PFSK-1 (cell line): ENCODE results near the gene FBXL7.

Experiments used
- FOXP2 ChIP-seq: optimal IDR thresholded peaks from 2 replicates; pipeline ENCODE3; 2011; ENCODE audit warnings: borderline replicate concordance, control low read depth, inconsistent platforms; ENCODE audit not compliant: insufficient read depth; ENCODE audit errors: extremely low read length, extremely low read depth
- POLR2AphosphoS5 ChIP-seq: IDR thresholded peaks from 2 replicates; pipeline ENCODE4 v1.6.1; 2012; ENCODE audit warnings: low read depth, mild to moderate bottlenecking, control low read depth, low read length, moderate library complexity
- REST ChIP-seq, 2 experiments: IDR thresholded peaks; 2 replicates each; pipeline versions ENCODE4 v1.6.1 to v1.8.0; 2011 to 2012; ENCODE audit warnings: low read depth in 2 of 2, low read length in 2 of 2, control low read depth in 1 of 2, inconsistent platforms in 1 of 2, mild to moderate bottlenecking in 1 of 2, moderate library complexity in 1 of 2; ENCODE audit not compliant: insufficient read depth in 1 of 2
- SIN3A ChIP-seq: IDR thresholded peaks from 2 replicates; pipeline ENCODE4 v1.6.1; 2012; ENCODE audit warnings: mild to moderate bottlenecking, low read length, moderate library complexity, borderline replicate concordance; ENCODE audit not compliant: insufficient read depth
- TAF1 ChIP-seq: IDR thresholded peaks from 2 replicates; pipeline ENCODE4 v1.6.1; 2012; ENCODE audit warnings: low read length, control low read depth, borderline replicate concordance; ENCODE audit not compliant: insufficient read depth

FBXL7 gene

GRCh38 chr5:15968993-15969392, 469.0 kb downstream of the FBXL7 start:
- TF ChIP-seq REST (IDR thresholded peaks at IDR 0.05; ENCODE audit: insufficient read depth in 1 of 2, low read depth in 2 of 2, low read length in 2 of 2) (no peak), POLR2AphosphoS5 (no peak), TAF1 (no peak), SIN3A (no peak), FOXP2 (no peak)

GRCh38 chr5:15977851-15978250, 477.9 kb downstream of the FBXL7 start:
- TF ChIP-seq SIN3A (no peak), POLR2AphosphoS5 (no peak), TAF1 (no peak), FOXP2 (no peak), REST (IDR thresholded peaks at IDR 0.05; ENCODE audit: insufficient read depth in 1 of 2, low read depth in 2 of 2, low read length in 2 of 2) (no peak)

GRCh38 chr5:15980835-15981234, 480.9 kb downstream of the FBXL7 start:
- TF ChIP-seq FOXP2 (no peak), POLR2AphosphoS5 (no peak), TAF1 (no peak), REST (IDR thresholded peaks at IDR 0.05; ENCODE audit: insufficient read depth in 1 of 2, low read depth in 2 of 2, low read length in 2 of 2) (no peak), SIN3A (no peak)

- no peak for TF ChIP-seq TAF1
- no peak for TF ChIP-seq SIN3A
- no peak for TF ChIP-seq FOXP2
- TF ChIP-seq REST (IDR thresholded peaks at IDR 0.05; ENCODE audit: insufficient read depth in 1 of 2, low read depth in 2 of 2, low read length in 2 of 2), result no peak
- TF ChIP-seq POLR2AphosphoS5, result no peak
These were observed 483.4 kb downstream of the FBXL7 start for GRCh38 chr5:15983392-15983791.
